GM23338 (cell line): ENCODE results near the gene TMEM273.

Experiments used
- CTCF ChIP-seq, 2 experiments: fragments of 200-600 bp in 1 of 2; sonication (generic) in 1 of 2; conservative IDR thresholded peaks; 2 replicates each; pipeline versions ENCODE4 v1.5.1 to v1.6.1; 2016 to 2017; ENCODE audit warnings: antibody characterized with exemption in 2 of 2, low read depth in 2 of 2, mild to moderate bottlenecking in 2 of 2, moderate library complexity in 1 of 2
- EZH2 ChIP-seq: fragments of 200-600 bp; sonication (generic); IDR thresholded peaks from one replicate; pipeline ENCODE4 v1.8.0; 2017; ENCODE audit warnings: antibody characterized with exemption, mild to moderate bottlenecking, low read depth; ENCODE audit not compliant: unreplicated experiment

DNA sequence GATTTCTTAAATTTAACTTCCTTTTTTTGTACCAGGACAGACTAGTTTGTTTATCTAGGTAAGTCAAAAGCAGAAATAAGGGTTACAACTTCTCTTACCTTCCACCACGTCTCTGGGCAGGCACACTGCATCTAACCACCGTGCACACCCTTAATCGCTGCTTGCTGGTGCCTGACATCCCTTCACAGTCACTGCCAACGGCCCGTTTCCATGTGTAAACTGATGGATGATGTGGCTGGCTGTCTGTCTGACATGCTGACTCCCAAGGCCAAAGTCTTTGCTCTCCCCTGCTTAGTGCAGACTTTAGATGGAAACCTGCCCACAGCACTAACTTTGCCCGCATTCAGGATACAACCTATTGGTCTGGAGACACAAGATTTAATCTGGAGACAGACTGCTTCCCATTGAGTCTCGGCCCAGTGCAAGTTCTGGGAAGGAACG is 1.1 kb downstream of the TMEM273 start:
- no peak for TF ChIP-seq CTCF (conservative IDR thresholded peaks at IDR 0.05; ENCODE audit: low read depth in 2 of 2)
- TF ChIP-seq EZH2, result no peak
